Effector memory CD8-positive, alpha-beta T cell (primary cell): Measurements from ENCODE around the gene POP7.

ENCODE experiments used
- ATAC-seq: fragments of 150-1000 bp; cut with Tn5 transposase; replicated peaks from 2 replicates; pipeline ENCODE4 v1.10.0; 2021; ENCODE audit warnings: mild to moderate bottlenecking, moderate library complexity
- DNase-seq, 3 experiments: peaks; one replicate each; pipeline ENCODE4 v3.0.0; 2021
- H3K27ac Mint-ChIP-seq, 2 donors: one replicate each; pipeline ENCODE4 v1.8.0; 2022; ENCODE audit warnings: mild to moderate bottlenecking in 2 of 2, mixed read lengths in 2 of 2, moderate library complexity in 2 of 2
- H3K27me3 Mint-ChIP-seq, 2 donors: one replicate each; pipeline ENCODE4 v1.8.0; 2022; ENCODE audit warnings: mixed read lengths in 2 of 2
- H3K36me3 Mint-ChIP-seq: one replicate; pipeline ENCODE4 v1.8.0; 2022; ENCODE audit warnings: mild to moderate bottlenecking, moderate library complexity, mixed read lengths; ENCODE audit not compliant: insufficient read depth
- H3K4me1 Mint-ChIP-seq, 2 donors: one replicate each; pipeline ENCODE4 v1.8.0; 2022; ENCODE audit warnings: low read depth in 2 of 2, mixed read lengths in 2 of 2
- H3K4me3 Mint-ChIP-seq, 2 donors: one replicate each; pipeline ENCODE4 v1.8.0; 2022; ENCODE audit warnings: mild to moderate bottlenecking in 2 of 2, mixed read lengths in 2 of 2, moderate library complexity in 2 of 2
- H3K9me3 Mint-ChIP-seq, 2 donors: one replicate each; pipeline ENCODE4 v1.8.0; 2022; ENCODE audit warnings: mixed read lengths in 2 of 2

Gene POP7

DNA sequence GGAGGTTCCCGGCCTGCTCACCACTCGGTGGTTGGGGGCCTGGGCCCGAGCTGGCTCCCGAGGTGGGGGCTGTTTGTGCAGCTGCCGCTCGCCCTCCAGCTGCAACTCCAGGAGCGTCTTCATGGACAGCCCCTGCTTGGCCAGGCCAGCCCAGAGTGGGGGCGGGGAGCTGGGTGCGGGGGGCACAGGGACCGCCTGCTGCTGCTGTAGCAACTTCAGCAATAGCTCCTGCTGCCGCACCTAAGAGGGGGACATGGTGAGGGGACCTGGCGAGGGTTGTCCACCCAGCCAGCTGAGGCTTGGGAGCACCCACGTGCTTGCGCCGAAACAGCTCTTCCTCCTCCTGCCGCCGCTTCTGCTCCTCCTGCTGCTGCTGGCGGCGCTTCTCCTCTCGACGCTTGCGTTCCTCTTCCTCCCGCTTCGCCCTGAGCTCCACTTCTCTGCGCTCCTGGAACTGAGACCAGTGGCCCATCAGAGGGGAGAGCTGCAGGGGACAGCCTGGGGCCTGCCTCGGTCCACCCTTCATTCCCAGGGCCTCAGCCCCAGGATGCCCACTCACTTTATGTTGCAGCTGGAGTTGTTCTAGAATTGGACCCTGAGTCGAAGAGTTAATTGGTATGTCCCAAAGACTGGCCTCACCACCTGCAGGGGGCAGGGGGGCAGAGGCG, 22.8 kb upstream of the POP7 start:
- peaks cover 21 to 23% of the 10 kb centered on the region in 2 donors for H3K4me1 Mint-ChIP-seq
- DNase-seq (no peak), ATAC-seq (no peak)
- H3K36me3 Mint-ChIP-seq = peaks cover 59% of the 10 kb centered on the region
- no peak overlapping the region for H3K27ac Mint-ChIP-seq
- no peak overlapping the region for H3K4me3 Mint-ChIP-seq
- H3K27me3 Mint-ChIP-seq = no peaks in the 10 kb centered on the region
- H3K9me3 Mint-ChIP-seq = no peaks in the 10 kb centered on the region

DNA sequence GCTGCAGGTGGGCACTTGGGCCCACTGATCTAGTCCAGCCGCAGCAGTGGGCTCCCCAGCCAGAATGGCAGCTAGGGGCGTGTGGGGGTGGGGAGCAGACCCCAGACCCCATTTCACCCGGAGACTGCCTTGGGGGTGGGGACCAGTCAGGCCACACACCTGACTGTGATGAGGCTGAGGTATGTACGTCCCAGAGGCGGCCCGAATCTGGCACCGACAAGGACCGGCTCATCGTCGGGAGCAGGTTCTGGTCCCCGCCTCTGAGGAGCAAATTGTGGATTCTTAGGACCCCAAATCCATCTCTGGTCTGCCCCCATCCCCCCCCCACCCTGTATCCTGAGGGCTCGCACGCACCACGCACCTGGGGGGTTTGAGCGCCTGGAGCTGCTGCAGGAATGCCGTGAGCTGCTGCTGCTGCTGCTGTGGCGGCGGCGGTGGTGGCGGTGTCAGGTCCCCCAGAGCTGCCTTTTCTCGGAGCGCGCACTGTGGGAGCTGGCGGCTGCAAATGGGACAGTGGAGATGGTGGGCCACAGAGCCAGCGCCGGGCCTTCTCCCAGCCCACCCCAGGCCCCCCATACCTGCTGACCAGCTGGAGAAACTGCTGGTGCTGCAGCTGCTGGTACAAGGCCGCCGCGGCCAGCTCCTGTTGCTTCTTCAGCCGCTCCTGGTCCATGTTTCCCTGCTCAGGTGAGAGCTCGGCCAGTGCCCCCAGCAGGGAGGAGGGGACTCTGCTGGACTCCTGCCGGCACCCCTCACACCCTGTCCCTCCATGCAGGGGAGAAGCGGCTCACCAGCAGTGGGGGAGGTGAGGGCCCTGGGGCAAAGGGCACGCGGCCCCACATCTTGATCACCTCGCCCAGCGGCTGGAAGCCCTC, 22.0 kb upstream of the POP7 start:
- ATAC-seq = no peak
- no peak overlapping the region for H3K27ac Mint-ChIP-seq
- DNase-seq = no peak
- H3K36me3 Mint-ChIP-seq = peaks cover 56% of the 10 kb centered on the region
- H3K27me3 Mint-ChIP-seq = no peaks in the 10 kb centered on the region
- H3K4me3 Mint-ChIP-seq = no peak overlapping the region
- no peaks in the 10 kb centered on the region for H3K9me3 Mint-ChIP-seq
- H3K4me1 Mint-ChIP-seq = peaks cover 20% of the 10 kb centered on the region in 2 donors

DNA sequence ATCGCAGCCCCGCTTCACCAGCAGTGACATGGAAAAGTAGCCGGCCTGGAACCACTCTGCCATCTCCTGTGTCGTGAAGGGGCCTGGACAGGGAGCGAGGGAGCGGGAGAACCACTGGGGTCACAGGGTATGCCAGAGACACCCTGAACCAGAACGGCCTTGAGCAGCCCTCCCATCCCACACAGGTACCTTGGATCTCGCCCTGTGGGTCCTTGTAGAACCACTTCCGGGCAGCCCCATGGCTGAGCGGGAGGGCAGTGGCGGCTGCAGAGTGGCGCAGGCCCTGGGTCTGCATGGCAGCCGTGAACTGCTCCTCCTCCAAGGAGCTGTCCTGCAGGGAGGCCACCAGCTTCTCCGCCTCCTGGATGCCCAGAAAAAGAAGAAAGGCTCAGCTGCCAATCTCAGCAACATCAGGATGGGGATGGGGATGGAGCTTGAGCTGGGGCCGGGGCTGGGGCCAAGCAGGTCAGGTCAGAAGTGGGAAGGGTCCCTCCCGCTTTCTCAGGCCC, 21.3 kb upstream of the POP7 start:
- H3K9me3 Mint-ChIP-seq = no peaks in the 10 kb centered on the region
- no peak overlapping the region for H3K4me3 Mint-ChIP-seq
- no peak overlapping the region for H3K27ac Mint-ChIP-seq
- ATAC-seq (no peak), DNase-seq (no peak)
- peaks cover 55% of the 10 kb centered on the region for H3K36me3 Mint-ChIP-seq
- H3K27me3 Mint-ChIP-seq = no peaks in the 10 kb centered on the region
- H3K4me1 Mint-ChIP-seq = peaks cover 20 to 21% of the 10 kb centered on the region in 2 donors

DNA sequence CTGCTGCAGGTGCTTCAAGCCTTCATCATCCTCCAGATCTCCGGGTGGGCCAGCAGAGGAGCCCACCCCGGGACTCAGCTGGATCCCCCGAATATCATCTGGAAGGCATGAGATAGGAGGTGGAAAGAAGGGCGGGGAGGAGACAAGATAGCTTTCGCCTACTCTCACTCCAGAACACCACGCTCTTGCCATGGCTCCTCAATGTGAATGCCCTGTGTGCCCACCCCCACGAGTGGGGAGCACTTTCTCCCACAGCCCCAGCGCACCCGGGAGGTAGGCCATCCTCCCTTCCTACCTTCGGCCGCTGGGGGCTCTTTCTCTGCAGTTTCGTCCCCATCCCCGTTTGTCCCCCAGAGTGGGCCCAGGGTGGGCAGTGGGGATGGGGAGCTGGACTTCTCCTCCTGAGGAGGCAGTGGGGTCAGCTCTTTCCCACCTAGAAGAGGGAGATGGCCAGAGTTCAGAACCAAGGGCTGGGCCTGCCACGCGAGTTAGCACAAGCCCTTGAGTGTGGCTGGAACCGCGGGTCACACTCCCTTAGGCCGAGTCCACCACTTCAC, 20.8 kb upstream of the POP7 start:
- Mint-ChIP-seq H3K36me3 (peaks cover 54% of the 10 kb centered on the region), H3K4me3 (no peak overlapping the region), H3K9me3 (no peaks in the 10 kb centered on the region), H3K27me3 (no peaks in the 10 kb centered on the region), H3K4me1 (peaks cover 17 to 18% of the 10 kb centered on the region in 2 donors), H3K27ac (no peak overlapping the region)
- DNase-seq = no peak
- no peak for ATAC-seq

DNA sequence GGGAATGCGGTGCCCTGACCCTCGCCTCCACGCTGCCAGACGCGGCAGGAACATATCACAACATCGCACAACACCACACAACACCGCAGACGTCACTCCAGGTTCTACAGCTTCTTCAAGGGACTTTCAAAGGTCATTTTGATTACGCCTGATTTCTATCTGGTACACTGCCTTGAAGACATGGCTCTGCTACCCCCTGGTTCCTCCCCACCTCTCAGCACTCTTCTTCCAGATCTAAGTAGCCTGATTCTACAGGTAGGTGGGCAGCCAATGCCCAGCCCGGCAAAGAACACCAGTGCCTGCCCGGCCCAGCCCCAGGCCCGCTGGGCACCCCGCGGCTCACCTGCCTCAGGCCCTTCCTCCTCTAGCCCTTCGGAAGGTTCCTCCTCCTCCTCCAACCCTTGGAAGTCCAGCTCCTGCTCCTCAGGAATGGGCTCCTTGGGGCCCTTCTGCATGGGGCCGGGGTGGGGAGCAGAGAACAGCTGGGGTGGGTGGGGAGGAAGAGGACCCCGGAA, 20.2 kb upstream of the POP7 start:
- H3K36me3 Mint-ChIP-seq = peaks cover 51% of the 10 kb centered on the region
- H3K4me3 Mint-ChIP-seq = no peak overlapping the region
- H3K27me3 Mint-ChIP-seq = no peaks in the 10 kb centered on the region
- ATAC-seq (no peak), DNase-seq (no peak)
- H3K9me3 Mint-ChIP-seq = no peaks in the 10 kb centered on the region
- peaks cover 12 to 14% of the 10 kb centered on the region in 2 donors for H3K4me1 Mint-ChIP-seq
- H3K27ac Mint-ChIP-seq = no peak overlapping the region

DNA sequence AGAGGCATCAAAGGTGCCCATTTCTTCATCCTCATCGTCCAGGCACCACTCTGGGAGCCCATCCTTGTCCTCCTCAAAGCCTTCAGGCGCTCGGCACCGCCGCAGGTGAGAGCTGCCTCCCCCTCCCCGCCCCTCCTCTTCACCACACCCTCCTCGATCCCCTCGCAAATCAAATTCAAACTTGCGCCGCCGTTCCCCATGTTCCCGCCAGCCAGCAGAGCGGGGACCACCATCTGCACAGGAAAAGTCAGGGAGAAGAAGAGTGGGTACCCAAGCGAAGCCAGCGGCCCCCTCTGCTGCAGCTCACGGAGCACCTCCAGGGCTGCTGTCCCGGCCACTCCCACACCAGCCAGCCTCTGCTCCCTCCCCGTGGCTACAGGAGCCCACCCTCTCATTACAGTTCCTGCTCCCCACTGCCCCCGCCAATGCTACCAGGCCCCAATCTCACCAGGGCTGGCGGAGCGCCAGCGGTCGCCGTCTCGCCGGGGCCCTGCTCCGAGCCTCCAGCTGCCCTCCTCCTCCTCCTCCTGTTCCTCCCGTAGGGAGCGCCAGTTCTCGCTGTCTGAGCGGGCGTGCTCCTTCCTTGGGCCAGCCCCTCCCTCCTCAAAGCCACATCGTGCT, 19.6 kb upstream of the POP7 start:
- Mint-ChIP-seq H3K9me3 (no peaks in the 10 kb centered on the region), H3K27ac (no peak overlapping the region), H3K4me1 (peaks cover 9 to 14% of the 10 kb centered on the region in 2 donors), H3K4me3 (no peak overlapping the region), H3K27me3 (no peaks in the 10 kb centered on the region), H3K36me3 (peaks cover 50% of the 10 kb centered on the region)
- ATAC-seq (no peak), DNase-seq (no peak)

DNA sequence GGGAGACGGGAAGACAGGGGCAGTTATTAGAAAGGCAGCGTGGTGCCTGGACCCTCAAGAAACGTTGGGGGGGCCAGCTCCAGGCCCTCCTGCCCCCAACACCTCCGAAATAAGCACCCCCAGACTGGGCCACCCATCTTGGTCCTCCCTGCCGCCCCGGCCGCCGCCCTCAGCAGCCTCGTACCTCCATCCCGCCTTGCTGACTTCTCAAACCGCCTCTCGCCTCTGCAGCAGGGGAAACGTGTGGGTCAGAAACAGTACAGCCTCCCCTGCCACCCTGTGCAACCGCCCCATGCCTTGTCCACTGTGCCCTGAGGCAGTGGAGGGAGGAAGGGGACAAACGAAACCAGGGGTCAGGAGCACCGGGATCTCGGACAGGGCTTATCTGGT, 19.1 kb upstream of the POP7 start:
- H3K4me3 Mint-ChIP-seq = no peak overlapping the region
- H3K4me1 Mint-ChIP-seq = peaks cover 9 to 14% of the 10 kb centered on the region in 2 donors
- no peak overlapping the region for H3K27ac Mint-ChIP-seq
- no peaks in the 10 kb centered on the region for H3K27me3 Mint-ChIP-seq
- DNase-seq (no peak), ATAC-seq (no peak)
- no peaks in the 10 kb centered on the region for H3K9me3 Mint-ChIP-seq
- peaks cover 47% of the 10 kb centered on the region for H3K36me3 Mint-ChIP-seq

DNA sequence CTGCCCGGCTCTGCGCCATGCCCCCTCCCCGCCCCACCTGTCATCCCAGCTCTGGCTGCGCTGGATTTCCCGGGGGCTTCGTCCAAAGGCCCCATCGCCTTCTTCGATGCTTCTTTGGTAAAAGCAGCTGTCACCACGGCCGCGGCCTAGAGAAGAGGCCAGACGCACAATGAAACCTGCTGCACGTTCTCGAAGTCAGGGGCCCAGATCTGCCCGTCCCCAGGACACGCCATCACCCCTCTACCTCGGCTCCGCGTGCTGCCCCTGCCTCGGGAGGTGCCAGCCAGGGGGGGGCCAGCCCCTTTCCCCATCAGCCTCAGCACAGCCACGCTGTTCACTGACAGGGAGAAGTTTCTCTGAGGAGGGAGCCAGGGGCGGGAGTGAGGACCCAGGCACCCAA, 18.7 kb upstream of the POP7 start:
- Mint-ChIP-seq H3K27me3 (no peaks in the 10 kb centered on the region), H3K4me3 (no peak overlapping the region), H3K36me3 (peaks cover 46% of the 10 kb centered on the region), H3K4me1 (peaks cover 13 to 18% of the 10 kb centered on the region in 2 donors), H3K27ac (peak overlapping the region in 1 of 2 donors; percentile 78), H3K9me3 (no peaks in the 10 kb centered on the region)
- DNase-seq (no peak), ATAC-seq (no peak)

DNA sequence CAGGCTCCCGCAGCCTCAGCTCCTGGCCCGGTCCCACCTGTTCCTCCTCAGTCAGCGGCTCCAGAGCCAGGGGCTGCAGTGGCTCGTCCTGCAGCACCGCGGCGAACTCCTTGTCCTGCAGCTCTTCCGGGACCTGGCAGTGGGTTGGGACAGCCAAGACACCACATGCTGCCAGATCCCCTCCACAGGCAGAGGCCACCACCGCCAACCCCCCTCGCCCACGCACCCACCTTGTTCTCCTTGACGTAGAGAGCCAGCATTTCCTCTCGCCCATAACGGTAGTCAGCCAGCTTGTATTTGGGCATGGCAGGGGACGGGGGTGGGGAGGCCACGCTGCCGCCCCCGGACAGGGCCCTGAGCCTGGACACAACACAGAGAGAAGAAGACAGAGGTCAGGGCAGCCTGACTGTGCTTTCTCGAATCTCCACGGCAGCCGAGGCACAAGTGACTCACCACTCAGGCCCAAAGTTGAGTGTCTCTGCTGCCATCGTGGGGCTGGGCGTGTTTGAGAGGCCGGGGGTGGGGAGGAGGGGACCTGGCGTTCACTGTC, 18.1 kb upstream of the POP7 start:
- H3K36me3 Mint-ChIP-seq = peaks cover 48% of the 10 kb centered on the region
- H3K4me3 Mint-ChIP-seq = no peak overlapping the region
- peaks cover 19 to 24% of the 10 kb centered on the region in 2 donors for H3K4me1 Mint-ChIP-seq
- H3K27ac Mint-ChIP-seq = peak overlapping the region; percentile 8 to 78
- ATAC-seq (no peak), DNase-seq (no peak)
- no peaks in the 10 kb centered on the region for H3K9me3 Mint-ChIP-seq
- H3K27me3 Mint-ChIP-seq = no peaks in the 10 kb centered on the region

DNA sequence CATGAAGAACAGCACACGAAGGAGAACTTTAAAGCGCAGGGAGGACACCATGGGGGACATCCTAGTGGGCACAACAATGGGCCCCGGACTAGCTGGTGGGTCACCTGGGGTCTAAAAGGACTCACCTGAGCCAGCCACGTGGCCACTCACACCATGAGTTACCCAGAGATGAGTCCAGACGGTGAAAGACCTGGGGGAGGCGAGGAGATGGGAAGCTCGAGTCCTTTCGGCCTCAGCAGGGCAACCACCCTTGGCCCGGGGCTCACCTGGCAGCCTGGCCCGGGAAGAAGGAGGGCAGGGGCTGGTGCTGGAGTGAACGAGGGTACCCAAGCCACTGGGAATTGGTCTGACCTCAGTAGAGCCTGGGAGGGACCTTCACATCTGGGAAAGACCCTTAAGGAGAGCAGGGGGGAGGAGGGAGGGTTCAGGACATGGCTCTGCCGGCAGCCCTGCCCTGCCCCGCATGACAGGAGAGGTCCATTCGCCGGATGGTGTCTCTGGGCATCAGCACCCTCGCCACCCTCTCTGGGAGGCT, 17.5 kb upstream of the POP7 start:
- H3K9me3 Mint-ChIP-seq = no peaks in the 10 kb centered on the region
- no peak for ATAC-seq

DNA sequence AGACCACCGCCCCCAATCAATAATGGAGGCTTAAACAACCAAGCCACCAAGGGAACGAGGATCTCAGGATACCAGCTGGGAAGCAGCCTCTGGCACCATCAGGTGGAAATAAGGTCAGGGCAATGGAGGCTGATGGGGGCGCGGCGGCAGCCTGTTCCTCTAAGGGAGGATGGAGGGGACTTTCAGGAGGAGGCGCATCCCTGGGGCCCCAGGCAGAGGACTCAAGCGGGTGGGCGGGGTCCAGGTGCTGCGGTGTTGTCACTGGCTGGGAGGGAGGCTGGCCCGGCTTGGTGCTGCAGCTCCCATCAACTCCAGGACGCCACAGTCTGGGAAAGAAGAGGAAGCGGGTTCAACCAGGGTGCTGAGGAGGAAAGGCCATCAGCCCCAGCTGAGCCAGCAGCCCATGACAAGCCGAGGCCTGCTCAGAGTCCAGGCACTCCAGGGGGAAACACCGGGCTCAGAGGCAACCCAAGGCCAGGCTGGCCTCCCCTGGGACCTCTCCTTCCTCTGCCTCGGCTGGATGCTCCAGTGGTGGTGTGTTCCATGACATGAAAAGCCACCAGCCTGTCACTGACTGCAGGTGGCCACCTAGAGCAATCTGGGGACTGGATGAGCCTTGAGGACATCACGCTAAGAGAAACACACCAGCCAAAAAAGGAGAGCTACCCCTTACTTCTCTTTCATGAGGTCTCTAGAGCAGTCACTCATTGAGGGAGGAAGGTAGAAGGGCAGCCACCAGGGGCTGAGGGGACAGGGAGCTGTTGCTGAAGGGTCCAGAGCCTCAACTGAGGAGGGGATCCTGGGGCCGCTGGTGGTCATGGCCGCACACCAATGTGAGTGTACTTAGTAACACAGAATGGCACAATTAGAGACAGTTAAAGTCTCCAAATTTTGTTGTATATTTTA, 16.4 kb upstream of the POP7 start:
- Mint-ChIP-seq H3K4me1 (peaks cover 24 to 28% of the 10 kb centered on the region in 2 donors), H3K4me3 (peak overlapping the region in 1 of 2 donors; percentile 51), H3K9me3 (no peaks in the 10 kb centered on the region), H3K36me3 (peaks cover 54% of the 10 kb centered on the region), H3K27ac (peak overlapping the region; percentile 8 to 78), H3K27me3 (no peaks in the 10 kb centered on the region)
- no peak for ATAC-seq
- no peak for DNase-seq

More for the DNA sequence above, 17.5 kb upstream of the POP7 start:
- H3K4me3 Mint-ChIP-seq = no peak overlapping the region
- peaks cover 54% of the 10 kb centered on the region for H3K36me3 Mint-ChIP-seq
- peaks cover 24 to 27% of the 10 kb centered on the region in 2 donors for H3K4me1 Mint-ChIP-seq
- H3K27ac Mint-ChIP-seq = peak overlapping the region; percentile 8 to 78
- DNase-seq = no peak
- H3K27me3 Mint-ChIP-seq = no peaks in the 10 kb centered on the region
